ENCODE measurements around the gene PMVK.
"Not testable (repeated sequence)": the region's sequence is repeated elsewhere in the genome, so short reads cannot be mapped to it uniquely, and the experiment has no call there.

Gene PMVK

DNA sequence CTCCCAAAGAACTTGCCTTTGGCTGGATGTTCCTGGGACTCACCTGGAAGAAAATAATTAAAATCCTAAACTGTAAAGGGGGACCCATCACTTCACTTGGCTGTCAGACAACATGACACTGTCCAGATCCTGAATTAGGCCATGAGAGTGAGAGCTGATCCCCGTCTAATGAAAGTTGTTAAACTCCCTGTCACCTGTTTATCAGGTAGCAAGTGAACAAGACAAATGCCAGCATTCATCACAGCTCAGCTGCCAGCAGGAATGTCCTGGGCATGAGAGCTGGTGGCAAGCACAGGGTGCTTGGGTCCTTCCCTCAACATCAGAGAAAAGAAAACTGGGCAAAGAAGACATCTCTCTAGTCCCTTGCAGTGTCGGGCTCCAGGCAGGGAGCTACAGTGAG is 23.8 kb downstream of the PMVK start:
- no peak for DNase-seq (ENCODE audit: low read depth)

DNA sequence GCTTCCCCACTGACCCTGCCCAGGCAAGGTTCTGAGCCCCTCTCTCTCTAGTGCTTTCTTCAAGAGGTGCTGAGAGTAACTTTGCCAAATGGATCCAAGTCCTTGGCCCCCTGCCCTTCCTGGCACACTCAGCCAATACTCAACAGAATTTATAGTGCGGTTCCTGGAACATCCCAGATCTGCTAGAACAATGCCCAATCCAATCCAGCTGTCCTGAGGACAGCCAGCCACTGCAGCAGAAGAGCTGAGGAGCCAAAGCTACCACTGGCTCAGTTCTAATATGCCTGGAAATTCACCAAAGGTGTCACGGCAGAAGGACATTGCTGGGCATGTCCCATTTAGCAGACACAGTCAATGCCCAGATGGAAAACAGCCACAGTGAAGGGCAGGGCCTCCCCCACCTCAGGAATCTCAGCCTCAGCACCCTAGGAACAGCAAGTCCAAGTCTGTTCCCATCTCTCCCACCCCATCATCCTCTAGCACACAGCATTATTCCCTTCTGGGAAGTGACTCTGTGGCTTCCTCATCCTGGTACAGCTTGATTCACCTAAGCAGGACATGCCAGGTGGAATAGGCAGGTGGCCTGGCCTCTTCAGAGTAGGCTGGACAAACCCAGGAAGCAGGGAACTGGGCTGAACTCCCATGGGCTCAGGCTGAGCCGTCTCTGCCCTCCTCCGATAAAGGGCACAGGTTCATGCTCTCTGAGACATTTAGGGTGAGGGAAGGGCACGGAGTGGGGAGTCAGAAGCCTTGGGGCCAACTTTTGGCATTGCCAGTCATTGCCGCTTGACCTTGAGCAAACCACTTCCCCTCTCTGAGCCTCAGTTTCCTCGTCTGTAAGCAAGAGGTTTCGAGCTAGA is 24.6 kb downstream of the PMVK start:
- DNase-seq (ENCODE audit: low read depth) = no peak

DNA sequence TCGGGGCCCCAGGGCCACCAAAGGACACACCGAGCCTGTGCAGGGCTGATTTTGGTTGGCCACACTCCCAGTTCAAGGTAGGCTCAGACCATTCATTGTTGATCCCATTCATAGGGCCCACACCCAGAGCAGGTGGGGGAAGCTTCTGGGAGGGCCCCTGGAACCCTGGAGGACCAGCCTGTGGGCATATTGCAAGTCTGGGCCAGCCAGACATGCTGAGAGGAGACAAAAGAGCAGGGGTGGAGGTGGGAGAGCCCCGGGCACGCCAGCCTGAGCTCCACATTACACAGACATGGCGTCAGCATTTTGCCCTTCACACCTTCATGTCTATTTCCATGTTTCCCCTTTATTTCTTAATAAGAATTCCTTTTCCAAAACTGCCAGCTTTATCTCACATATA is 25.7 kb downstream of the PMVK start:
- no peak for DNase-seq (ENCODE audit: low read depth)

DNA sequence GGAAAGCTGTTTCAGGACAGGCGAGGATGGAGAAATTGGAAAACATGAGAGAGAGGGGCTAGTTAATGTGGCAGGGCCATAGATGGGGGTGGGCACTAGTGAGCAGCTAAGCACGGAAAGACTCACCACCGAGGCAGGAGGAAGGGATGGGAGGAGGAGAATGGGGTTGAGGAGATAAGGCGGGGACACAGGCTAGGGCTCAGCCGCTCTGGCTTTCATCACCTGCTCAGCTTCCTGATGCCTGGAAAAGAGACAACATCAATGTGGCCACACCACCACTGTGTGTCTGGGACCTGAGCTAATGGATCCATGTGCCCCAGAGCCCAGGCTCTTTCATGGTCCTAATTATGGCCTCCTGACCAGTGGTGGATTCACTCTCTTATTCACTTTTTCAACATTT is 27.6 kb downstream of the PMVK start:
- DNase-seq (ENCODE audit: low read depth) = no peak

DNA sequence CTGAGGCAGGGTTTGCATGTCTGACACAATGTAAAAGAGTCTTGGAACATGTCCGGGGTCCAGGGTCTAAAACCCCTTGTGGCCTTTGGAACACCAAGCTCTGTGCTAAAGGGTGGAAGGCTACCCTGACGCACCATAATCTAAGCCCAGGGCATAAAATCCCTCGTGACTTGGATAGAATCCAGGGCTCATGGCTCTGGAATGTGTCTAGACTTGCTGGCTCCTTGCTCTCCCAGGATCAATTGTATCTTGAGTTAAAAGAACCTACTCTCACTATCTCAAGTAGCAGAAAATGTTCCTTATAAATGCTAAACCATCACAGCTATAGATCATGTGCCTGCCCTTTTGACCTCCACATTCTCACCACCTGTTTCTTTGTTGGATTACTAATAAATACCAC is 28.4 kb downstream of the PMVK start:
- DNase-seq (ENCODE audit: low read depth) = not testable (repeated sequence)

DNA sequence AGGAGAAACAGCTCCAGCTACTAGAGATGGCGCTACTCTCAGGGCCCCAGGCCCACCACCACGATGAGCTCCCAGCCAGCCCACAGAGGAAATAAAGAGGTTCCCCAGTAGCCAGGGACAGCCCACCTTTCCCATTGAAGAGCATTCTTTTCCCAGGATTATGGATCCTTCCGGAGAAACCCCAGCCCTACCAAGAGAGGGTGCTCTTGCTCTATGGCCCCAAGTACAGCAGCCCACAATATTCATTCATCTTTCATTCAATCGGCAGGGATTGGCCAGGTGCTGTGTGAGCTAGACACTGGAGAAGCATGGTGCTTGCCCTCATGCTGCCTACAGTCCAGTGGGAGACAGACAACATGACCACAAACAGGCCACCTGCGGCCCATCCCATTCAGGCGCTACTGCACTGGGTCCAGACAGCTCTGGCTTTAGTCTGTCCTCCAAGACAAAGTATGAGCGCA is 29.9 kb downstream of the PMVK start:
- DNase-seq (ENCODE audit: low read depth) = no peak

DNA sequence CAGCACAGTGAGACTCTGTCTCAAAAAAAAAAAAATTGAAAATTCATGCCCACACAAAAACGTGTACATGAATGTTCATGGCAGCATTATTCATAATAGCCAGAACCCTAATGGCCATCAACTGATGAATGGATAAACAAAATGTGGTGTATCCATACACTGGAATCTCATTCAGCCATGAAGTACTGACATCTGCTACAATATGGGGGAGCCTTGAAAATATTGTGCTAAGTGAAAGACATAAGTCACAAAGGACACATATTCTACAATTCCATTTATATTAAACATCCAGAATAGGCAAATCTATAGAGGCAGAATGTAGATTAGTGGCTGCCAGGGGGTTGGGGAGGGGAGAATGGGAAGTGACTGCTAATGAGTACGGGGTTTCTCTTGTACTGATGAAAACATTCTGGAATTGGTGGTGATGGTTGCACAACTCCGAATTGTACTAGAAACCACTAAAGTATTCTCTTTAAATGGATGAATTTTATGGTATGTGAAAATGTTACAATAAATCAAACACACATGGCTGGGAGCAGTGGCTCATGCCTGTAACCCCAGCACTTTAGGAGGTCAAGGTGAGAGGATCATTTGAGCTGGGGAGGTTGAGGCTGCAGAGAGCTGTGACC is 33.5 kb downstream of the PMVK start:
- no peak for DNase-seq (ENCODE audit: low read depth)

DNA sequence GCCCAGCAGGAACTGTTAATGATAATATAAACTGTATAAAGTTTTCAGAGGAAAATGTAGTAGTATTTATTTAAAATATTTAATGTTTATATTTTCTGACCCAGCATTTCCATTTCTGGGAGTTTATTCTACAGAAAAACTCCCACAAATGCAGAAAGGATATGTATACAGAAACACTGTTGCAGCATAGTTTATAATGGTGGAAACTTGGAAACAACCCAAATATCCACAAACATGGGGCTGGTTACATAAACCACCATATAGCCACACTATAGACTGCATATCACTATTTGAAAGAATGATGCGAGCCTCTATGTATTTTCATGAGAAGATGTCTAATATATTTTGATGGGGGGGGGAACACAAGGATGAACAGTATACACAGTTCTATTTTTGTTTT is 34.9 kb downstream of the PMVK start:
- DNase-seq (ENCODE audit: low read depth) = no peak

DNA sequence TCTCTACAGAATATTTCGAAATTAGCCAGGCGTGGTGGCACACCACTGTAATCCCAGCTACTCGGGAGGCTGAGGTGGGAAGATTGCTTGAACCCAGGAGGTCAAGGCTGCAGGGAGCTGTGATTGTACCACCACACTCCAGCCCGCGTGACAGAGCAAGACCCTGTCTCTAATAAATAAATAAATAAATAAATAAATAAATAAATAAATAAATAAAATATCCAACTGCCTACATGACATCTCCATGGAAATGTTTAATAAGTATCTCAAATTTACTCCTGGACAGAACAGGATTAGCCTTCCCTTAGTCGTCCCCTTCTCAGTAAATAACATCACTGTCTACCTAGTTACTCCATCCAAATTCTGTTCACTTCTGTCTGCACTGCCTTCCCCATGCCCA is 37.5 kb downstream of the PMVK start:
- no peak for DNase-seq (ENCODE audit: low read depth)

DNA sequence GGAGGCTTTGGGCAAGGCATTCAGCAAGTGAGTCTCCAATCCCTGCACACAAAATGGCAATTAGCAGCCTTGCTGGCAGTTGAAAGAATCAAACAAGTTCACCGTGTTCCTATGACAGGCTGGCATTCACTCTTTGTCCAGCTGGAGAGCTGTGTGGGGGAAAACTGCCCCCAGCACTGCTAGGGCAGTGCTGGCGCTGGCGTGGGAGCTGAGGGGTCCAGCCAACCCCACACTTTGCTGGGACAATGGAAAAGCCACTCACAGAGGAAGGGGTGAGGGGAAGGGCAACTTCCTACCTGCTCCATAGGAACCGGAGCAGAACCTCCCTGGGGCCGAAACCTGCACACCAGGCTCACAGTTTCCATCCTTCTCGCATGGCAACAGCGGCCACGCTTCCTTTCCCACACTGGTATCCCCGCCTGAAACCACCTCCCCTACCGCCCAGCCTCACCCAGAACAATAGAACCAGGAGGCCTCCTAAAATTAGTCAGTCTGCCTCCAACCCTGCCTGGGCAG is 39.7 kb downstream of the PMVK start:
- no peak for DNase-seq (ENCODE audit: low read depth)

DNA sequence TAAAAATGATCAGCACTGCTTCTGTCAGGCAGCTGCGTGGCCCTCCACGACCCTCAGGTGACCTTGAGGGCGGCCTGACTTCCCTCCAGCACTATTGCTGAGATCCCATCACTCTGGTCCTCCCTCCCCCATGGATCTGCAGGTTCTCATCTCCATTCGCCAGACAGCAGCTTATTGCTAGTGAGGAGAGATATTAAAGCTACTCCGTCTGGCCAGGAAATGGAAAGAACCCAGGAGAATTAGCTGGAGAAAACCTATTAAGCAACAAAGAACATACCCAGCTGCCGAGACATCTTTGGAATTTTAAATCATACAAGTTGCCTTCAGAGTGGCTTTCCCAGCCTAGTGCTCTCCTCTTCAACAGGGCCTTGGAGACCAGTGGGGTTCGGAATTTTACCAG is 40.7 kb downstream of the PMVK start:
- DNase-seq (ENCODE audit: low read depth) = no peak

DNA sequence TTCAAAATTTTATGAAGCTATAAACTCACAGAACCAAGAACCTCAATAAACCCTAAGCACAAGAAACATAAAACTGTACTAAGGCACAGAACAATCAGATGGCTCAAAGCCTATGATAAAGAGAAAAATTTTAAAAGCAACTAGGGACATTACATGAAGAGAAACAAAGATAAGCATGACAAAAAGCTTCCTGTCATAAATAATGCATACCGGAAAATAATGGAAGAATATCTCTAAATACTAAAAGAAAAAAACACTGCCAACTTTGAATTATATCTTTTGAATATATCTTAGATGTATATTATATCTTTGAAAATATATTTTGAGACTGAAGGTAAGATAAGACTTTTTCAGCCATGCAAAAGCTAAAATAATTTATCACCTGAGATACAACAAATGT is 45.1 kb downstream of the PMVK start:
- DNase-seq (ENCODE audit: low read depth) = no peak

DNA sequence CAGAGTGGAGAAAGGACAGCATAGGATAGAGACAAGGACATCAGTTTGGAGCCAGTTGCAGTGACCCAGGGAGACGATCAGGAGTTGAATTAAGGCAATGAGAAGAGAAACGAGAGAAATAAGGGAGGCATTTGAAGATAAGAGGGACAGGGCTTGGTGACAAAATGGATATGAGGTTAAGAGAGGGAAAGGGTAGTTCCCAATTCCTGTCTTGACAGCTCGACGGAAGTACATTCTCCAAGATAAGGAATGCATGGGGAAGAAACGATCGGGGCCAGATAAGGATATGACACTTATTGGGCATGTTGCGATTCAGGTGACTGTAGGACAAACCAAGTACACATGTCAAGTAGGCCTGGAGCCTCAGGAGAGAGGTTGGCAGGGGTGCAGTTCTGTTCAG is 47.8 kb downstream of the PMVK start:
- no peak for DNase-seq (ENCODE audit: low read depth)

DNA sequence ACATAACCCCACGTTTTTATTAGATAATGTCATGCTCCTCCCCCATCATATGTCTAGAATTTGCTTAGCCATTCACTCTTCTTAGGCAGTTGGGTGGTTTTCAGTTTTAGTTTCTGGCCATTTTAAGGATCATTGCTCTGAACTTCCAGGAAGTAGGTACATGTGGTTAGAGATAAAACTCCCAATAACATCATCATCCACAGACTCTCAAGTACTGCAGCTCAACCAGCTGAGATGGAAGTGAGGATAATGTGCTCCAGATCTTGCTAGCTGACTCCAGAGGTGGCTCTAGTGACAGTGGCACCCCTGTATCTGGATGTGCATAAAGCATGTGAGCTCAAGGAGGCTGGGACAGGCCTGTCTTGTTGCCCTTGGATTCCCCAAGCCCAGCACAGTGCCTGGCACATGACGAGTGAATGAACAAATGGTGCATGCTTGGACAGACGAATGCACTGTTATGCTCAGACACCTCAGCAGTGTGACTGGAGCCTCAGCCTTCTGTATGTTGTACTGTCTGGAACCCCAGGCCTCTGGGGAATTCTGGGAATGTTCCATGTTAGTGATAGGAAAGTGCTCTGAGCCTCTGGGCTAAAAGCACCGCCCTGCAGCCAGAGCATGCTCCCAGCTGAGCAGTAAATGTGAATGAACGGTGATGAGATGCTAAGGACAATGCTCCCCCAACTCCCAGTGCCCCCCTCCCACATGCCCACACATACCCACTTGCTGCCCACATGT is 50.1 kb downstream of the PMVK start:
- DNase-seq (ENCODE audit: low read depth) = no peak

DNA sequence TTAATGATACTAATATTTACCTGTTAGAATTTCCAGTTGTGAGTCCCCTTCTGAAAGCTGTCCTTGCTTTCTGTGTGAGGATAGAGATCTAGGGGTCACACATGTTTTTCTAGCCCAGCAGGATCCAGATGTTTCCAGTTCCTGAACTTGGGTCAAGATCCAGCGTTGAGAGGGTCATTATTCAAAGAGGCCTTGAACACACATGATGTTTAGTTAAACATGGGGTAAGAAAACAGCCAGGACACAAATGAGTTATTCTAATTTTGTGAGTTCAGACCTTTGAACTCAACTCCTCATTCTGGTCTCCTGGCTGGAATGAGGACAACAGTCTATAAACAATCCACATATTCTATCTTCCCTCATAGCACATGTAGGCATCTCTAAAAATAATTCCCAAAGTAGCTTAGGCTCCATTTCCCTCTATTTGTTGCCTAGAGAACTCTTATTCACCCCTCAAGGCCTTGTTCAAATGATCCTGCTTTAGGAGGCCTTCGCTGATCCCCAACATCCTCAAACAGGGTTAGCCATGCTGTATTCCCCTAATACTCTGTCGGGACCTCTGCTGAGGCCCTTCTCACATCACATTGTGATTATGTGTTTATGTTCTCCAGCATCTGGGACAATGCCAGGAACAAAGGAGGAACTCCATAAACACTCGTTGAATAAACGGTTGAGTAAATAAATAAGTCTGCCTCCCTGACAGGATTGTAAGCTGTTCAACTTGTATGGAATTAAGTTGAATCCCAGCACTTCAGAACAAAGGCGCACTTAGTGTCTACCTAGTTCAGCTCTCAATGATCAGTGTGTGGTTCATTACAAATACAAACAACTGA is 51.4 kb downstream of the PMVK start:
- no peak for DNase-seq (ENCODE audit: low read depth)

DNA sequence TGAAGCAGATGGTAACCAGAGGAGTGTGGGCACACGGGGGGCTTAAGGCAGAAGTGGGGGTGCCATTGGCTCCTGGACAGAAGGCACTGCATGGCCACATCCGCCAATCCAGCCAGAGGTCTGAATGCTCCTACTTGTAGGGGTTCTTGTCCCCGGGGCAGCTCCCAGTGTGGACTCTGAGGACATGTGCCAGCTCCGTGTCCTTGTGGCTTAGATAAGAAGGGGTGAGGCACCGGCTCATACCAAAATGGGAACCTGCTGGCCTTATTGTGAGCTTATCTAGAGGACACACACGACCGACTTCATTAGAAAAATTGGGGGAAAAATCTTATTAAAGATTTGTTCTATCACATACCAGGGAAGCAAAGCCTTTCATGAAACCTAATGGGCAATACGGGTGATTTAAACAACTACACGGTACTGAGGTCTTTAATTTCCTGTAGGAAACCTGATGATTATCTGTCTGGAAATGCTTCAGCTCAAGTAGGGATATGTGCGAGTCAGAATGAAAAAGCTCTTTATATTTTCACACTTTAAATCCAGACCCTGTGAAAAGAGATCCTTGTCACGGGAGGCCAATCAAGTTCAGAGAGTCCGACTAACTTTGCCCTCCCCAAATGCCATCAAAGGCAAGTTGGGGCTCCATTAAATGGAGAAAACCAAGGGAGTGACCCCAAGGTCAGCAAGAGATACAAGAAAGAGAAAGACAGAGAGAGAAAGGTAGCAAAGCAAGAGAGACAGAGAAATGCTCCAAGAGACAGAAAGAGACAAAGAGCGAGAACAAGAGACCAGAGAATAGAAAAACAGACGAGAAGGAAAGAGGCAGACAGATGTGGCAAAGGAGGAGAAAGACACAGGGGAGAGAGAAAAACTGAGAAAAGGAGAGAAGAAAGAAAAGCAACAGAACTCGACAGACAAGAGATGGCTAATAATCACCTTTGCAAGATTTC is 52.3 kb downstream of the PMVK start:
- no peak for DNase-seq (ENCODE audit: low read depth)

DNA sequence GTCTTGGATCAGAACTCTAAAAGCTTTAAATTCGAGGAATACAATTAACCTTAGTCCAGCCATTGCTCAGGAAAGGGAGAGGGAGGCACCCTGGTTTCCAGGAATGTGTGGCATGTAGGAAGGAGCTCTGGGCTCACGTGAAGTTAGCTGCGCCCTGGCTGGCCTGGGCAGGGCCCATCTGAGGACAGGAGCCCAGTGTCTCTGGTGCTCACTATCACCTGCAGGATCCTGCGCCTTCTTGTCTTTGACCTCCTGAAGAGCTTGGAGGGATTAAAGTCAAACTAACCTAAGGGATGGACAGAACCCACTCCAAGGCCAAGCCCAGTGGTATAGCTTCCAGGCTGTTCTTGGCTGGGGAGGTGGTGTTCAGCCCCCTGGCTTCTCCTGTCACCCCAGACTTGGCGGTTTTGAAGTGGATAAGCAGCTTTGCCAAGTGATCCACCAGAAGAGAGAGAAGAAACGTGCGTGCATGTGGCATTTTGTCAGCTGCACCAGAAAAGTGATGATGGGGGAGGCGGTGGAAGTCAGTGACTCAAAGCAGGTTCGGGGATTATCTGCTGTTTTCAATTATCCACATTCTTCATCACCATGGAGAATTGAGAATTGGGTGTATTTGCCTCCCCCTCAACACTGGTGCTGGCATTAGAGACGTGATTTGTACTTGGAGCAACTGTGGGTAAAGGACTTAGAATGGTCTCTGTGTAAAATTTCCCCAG is 54.5 kb downstream of the PMVK start:
- DNase-seq (ENCODE audit: low read depth) = no peak

DNA sequence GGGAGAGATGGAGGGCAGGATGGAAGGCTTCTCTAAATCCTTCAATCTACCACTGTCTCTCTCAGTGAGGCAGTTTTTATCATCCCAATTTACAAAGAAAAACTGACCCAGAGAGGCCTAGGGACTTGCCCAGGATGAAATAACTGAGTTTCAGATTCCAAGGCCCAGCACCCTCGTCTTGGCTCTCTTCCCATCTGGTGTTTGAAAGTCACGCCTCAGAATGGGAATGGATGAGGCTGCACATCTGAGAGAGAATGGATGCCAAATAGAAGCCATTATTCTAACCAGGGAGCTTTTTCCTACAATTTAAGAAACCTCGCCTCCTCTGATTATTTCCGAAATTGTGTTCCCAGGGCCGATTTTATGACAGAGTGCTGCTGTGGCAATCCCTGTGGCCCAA is 55.8 kb downstream of the PMVK start:
- no peak for DNase-seq (ENCODE audit: low read depth)

DNA sequence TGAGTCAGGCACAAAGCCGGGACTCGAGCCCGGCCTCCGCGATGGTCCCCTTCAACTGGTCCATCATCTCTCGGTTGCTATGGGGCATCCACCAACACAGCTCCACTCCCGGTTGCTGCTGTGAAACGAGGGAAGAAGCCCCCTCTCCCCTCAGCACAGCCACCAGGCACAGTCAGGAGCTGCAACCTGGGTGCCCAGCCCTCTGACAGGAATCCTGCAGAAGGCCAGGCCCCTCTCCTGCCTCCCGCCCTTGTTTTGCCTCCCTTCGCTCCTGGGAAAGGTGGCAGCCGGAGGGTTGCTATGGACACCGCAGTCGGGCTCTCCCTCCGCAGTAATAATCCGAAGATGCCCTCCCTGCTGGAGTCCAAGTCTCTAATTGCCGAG is 57.5 kb downstream of the PMVK start:
- DNase-seq (ENCODE audit: low read depth) = no peak

DNA sequence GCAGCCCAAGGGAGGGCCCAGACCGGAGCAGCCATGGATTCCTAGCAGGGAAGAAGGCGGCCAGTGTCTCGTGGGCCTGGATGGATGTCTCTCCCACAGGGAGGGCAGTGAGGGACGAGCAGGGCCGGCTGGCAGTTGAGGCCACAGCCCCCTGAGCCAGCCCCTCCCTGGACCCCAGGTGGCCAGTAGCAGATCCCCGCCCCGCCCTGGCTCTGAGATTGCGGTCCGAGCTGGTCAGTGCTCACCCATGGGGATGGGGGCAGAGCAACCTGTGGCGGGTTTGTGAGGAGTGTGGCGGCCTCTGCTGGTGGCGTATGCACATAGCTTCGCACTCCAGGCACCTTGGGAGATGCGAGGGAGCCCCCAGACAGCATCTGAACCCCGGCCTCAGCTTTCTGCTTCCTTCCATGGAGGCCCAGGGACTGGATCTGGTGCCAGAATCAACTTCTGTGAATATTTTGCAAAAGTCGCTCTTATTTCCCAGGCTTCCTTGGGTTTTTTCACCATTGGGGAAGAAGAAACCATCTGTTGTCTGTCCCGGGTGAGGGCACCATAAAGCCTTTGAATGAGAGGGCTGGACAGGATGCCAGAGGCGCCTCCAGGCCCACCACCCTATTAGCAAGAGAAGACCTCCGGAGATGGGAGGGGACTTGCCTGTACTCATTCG is 58.0 kb downstream of the PMVK start:
- peak; percentile 59 for DNase-seq (ENCODE audit: low read depth)

Data from stimulated activated CD8-positive, alpha-beta memory T cell treated with anti-CD3 and anti-CD28 coated beads, Interleukin-15, amount 100 ng/mL, for 1 hour (primary cell).